Prostate gland (tissue), 2 donors: ENCODE measurements around the gene DNMT3L.

ENCODE experiments used
- CTCF ChIP-seq, 4 experiments: fragments of 200-600 bp in 2 of 4; fragments of 450-650 bp in 2 of 4; sonication (generic) in 2 of 4; IDR thresholded peaks; 1 replicate in 3 of 4; 2 replicates in 1 of 4; pipeline ENCODE4 v1.5.1; 2016 to 2019; ENCODE audit warnings: antibody characterized with exemption in 4 of 4, mild to moderate bottlenecking in 2 of 4, moderate library complexity in 2 of 4
- POLR2A ChIP-seq: fragments of 450-650 bp; IDR thresholded peaks from one replicate; pipeline ENCODE4 v1.6.1; 2016; ENCODE audit warnings: antibody characterized with exemption, mild to moderate bottlenecking

GRCh38 chr21:44292812-44293195 lies 31.1 kb upstream of the DNMT3L start:
- TF ChIP-seq CTCF (IDR thresholded peaks at IDR 0.05) (no peak), POLR2A (no peak)
